HCT116 (cell line): ENCODE results near the gene KRT6A. TPM values are rescaled to one million over a fixed set of nuclear protein-coding genes. Genes with fewer than 3 reads are reported as not detected.
A peak's percentile ranks its signal among the peaks of the same experiment; 100 is the strongest.

Experiments
- ATAC-seq: fragments of 200-7000 bp; cut with Tn5 transposase; 2 replicates; pipeline ENCODE4 v1.9.1; 2020; ENCODE audit warnings: mild to moderate bottlenecking, moderate library complexity
- BruUV-seq: library from RNA; stranded (reverse); fragments of 400-500 nt; replicated peaks from 2 replicates; lab custom pipeline; 2021; lab: Mats Ljungman, UMichigan
- CTCF ChIA-PET: fragments of 300-600 bp; sonication (Branson Sonifier 250); formaldehyde crosslinking; loops from one replicate; lab custom pipeline; 2021; ENCODE audit warnings: antibody characterized with exemption; lab: Charles Lee
- POLR2A ChIA-PET: fragments of 300-600, 350-600 bp; sonication (Branson Sonifier 250); formaldehyde crosslinking; loops from one replicate; lab custom pipeline; 2021; ENCODE audit warnings: antibody characterized with exemption; lab: Charles Lee
- RAD21 ChIA-PET, 2 experiments: fragments of 300-600 bp; sonication (Branson Sonifier 250); formaldehyde crosslinking; loops; one replicate each; lab custom pipeline; 2023; ENCODE audit warnings: low total read pairs in 2 of 2; ENCODE audit not compliant: uncharacterized antibody in 2 of 2, unreplicated experiment in 2 of 2, low non-redundant PET in 1 of 2; lab: Charles Lee
- DNase-seq: peaks from one replicate; pipeline ENCODE4 v3.0.0-alpha.2; 2010; ENCODE audit warnings: low read depth, low spot score
- H2AFZ ChIP-seq: fragments of 200-600 bp; shearing (Covaris generic), sonication (generic); 2 replicates; pipeline ENCODE4 v1.6.1; 2017; ENCODE audit warnings: low read depth, mixed run types, mixed read lengths, antibody characterized with exemption, low read length; ENCODE audit not compliant: poor library complexity, severe bottlenecking
- H3K27ac ChIP-seq: 2 replicates; pipeline ENCODE4 v1.5.1; 2012; ENCODE audit warnings: low read depth, low read length
- H3K27me3 ChIP-seq: fragments of 200-600 bp; sonication (generic); 2 replicates; pipeline ENCODE4 v1.6.1; 2016; ENCODE audit warnings: mixed run types, low read length, mixed read lengths; ENCODE audit not compliant: insufficient read depth
- H3K36me3 ChIP-seq, 2 experiments: fragments of 200-500 bp in 1 of 2; fragments of 200-600 bp in 1 of 2; sonication (Bioruptor generic) in 1 of 2; sonication (generic) in 1 of 2; 2 replicates each; pipeline versions ENCODE4 v1.5.1 to v1.6.1; 2014 to 2016; ENCODE audit warnings: low read length in 2 of 2, inconsistent platforms in 1 of 2, mixed read lengths in 1 of 2, mixed run types in 1 of 2; ENCODE audit not compliant: insufficient read depth in 2 of 2, control insufficient read depth in 1 of 2
- H3K4me1 ChIP-seq, 2 experiments: fragments of 200-600 bp in 1 of 2; sonication (generic) in 1 of 2; 2 replicates each; pipeline versions ENCODE4 v1.5.1 to v1.6.1; 2012 to 2017; ENCODE audit warnings: low read length in 2 of 2, inconsistent platforms in 1 of 2, mild to moderate bottlenecking in 1 of 2, mixed read lengths in 1 of 2, mixed run types in 1 of 2, moderate library complexity in 1 of 2; ENCODE audit not compliant: insufficient read depth in 2 of 2, control insufficient read depth in 1 of 2
- H3K4me2 ChIP-seq: fragments of 200-600 bp; sonication (generic); 2 replicates; pipeline ENCODE4 v1.6.1; 2017; ENCODE audit warnings: mixed run types, low read length, mixed read lengths
- H3K4me3 ChIP-seq, 2 experiments: fragments of 200-600 bp in 1 of 2; sonication (generic) in 1 of 2; replicated peaks in 1 of 2; 2 replicates each; pipeline ENCODE4 v1.5.1; 2011 to 2016; ENCODE audit warnings: low read length in 2 of 2, control low read depth in 1 of 2, low read depth in 1 of 2, mild to moderate bottlenecking in 1 of 2, mixed read lengths in 1 of 2, mixed run types in 1 of 2
- H3K79me2 ChIP-seq: fragments of 200-600 bp; sonication (generic); 2 replicates; pipeline ENCODE4 v1.6.1; 2017; ENCODE audit warnings: mild to moderate bottlenecking, mixed run types, low read length, moderate library complexity, mixed read lengths; ENCODE audit not compliant: insufficient read depth
- H3K9ac ChIP-seq: fragments of 200-600 bp; sonication (generic); 2 replicates; pipeline ENCODE4 v1.6.1; 2016; ENCODE audit warnings: low read length, mixed read lengths
- H3K9me2 ChIP-seq: fragments of 200-600 bp; sonication (generic), shearing (Covaris generic); 2 replicates; pipeline ENCODE4 v1.6.1; 2017; ENCODE audit warnings: mixed run types, mild to moderate bottlenecking, moderate library complexity; ENCODE audit not compliant: insufficient read depth
- H3K9me3 ChIP-seq, 2 experiments: fragments of 200-500 bp in 1 of 2; fragments of 200-600 bp in 1 of 2; sonication (Bioruptor generic) in 1 of 2; sonication (generic) in 1 of 2; 2 replicates each; pipeline ENCODE4 v1.6.1; 2014 to 2017; ENCODE audit warnings: low read length in 2 of 2, mixed read lengths in 2 of 2, inconsistent platforms in 1 of 2, low read depth in 1 of 2, mild to moderate bottlenecking in 1 of 2, mixed run types in 1 of 2, moderate library complexity in 1 of 2; ENCODE audit not compliant: control insufficient read depth in 1 of 2, insufficient read depth in 1 of 2
- H4K20me1 ChIP-seq: fragments of 200-600 bp; sonication (generic), shearing (Covaris generic); 2 replicates; pipeline ENCODE4 v1.6.1; 2017; ENCODE audit warnings: mixed run types, mild to moderate bottlenecking, moderate library complexity; ENCODE audit not compliant: insufficient read depth
- CBX3 ChIP-seq: IDR thresholded peaks from 2 replicates; pipeline ENCODE4 v1.6.1; 2012; ENCODE audit warnings: low read depth
- CEBPB ChIP-seq: IDR thresholded peaks from 2 replicates; pipeline ENCODE4 v1.6.1; 2012; ENCODE audit warnings: low read depth
- CTCF ChIP-seq, 3 experiments: fragments of 200-600 bp in 1 of 3; sonication (generic) in 1 of 3; IDR thresholded peaks in 2 of 3; conservative IDR thresholded peaks in 1 of 3; 2 replicates each; pipeline ENCODE4 v1.5.1; 2012 to 2017; ENCODE audit warnings: low read depth in 2 of 3, low read length in 2 of 3, antibody characterized with exemption in 1 of 3, borderline replicate concordance in 1 of 3, control low read depth in 1 of 3, mild to moderate bottlenecking in 1 of 3, mixed read lengths in 1 of 3, mixed run types in 1 of 3, moderate library complexity in 1 of 3; ENCODE audit not compliant: insufficient read depth in 1 of 3
- EZH2phosphoT487 ChIP-seq: fragments of 200-600 bp; IDR thresholded peaks from 2 replicates; pipeline ENCODE4 v1.6.1; 2018; ENCODE audit warnings: antibody characterized with exemption, borderline replicate concordance
- FOSL1 ChIP-seq: IDR thresholded peaks from 2 replicates; pipeline ENCODE4 v1.6.1; 2012; ENCODE audit warnings: low read depth
- JUND ChIP-seq: IDR thresholded peaks from 2 replicates; pipeline ENCODE4 v1.6.1; 2012
- POLR2AphosphoS5 ChIP-seq: IDR thresholded peaks from 2 replicates; pipeline ENCODE4 v1.6.1; 2011; ENCODE audit warnings: mild to moderate bottlenecking, low read depth, low read length, moderate library complexity
- SIN3A ChIP-seq: IDR thresholded peaks from 2 replicates; pipeline ENCODE4 v1.6.1; 2012; ENCODE audit warnings: low read depth
- SP1 ChIP-seq: IDR thresholded peaks from 2 replicates; pipeline ENCODE4 v1.6.1; 2012; ENCODE audit warnings: low read depth
- SRF ChIP-seq: IDR thresholded peaks from 2 replicates; pipeline ENCODE4 v1.6.1; 2012; ENCODE audit warnings: low read depth
- TCF7L2 ChIP-seq: IDR thresholded peaks from 2 replicates; pipeline ENCODE4 v1.7.0; 2011; ENCODE audit warnings: borderline replicate concordance, inconsistent platforms; ENCODE audit not compliant: insufficient read depth, insufficient read length; ENCODE audit errors: extremely low read depth
- YY1 ChIP-seq: IDR thresholded peaks from 2 replicates; pipeline ENCODE4 v1.6.1; 2011; ENCODE audit warnings: low read length, low read depth, moderate library complexity, mild to moderate bottlenecking; ENCODE audit not compliant: insufficient replicate concordance; ENCODE audit errors: extremely low read depth
- intact Hi-C: fragments of 100-400 bp; cut with micrococcal nuclease; formaldehyde crosslinking; loops from 2 replicates; pipeline ENCODE4 v1.10.0; 2022
- total RNA-seq: library from RNA; stranded (reverse); gene quantifications from one replicate; pipeline ENCODE4 v1.2.1, GENCODE V29; 2021; ENCODE audit not compliant: unreplicated experiment
- TF ChIP-seq, protein P1 (sequence below): IDR thresholded peaks from 2 replicates; pipeline ENCODE4 v1.6.1; 2012; ENCODE audit warnings: low read depth
- TF ChIP-seq, protein P2 (sequence below): IDR thresholded peaks from 2 replicates; pipeline ENCODE4 v1.6.1; 2012

KRT6A gene
- total RNA-seq, 1 experiment from 2014 or later, result 0.66 TPM

- ChIA-PET POLR2A (interaction anchor here (0.5 to 0.7 kb wide), 2 partner anchors 11 to 197 kb away, joined by 3 read pairs; no protein-coding TSS in a partner anchor), RAD21 (no interaction called here), CTCF (no interaction called here)
- no peaks in the 10 kb centered on the region for H3K36me3 ChIP-seq
- DNase-seq (peak; percentile 80), ATAC-seq (peak; percentile 85)
- peak overlapping the region in 1 of 2 experiments; percentile 30; a peak in 1 of 4 replicates for H3K4me3 ChIP-seq
- H3K9me2 ChIP-seq, result no peaks in the 10 kb centered on the region
- no peak overlapping the region for H2AFZ ChIP-seq
- no TSS peak for BruUV-seq
- intact Hi-C loops, result no loop called here
- H3K27me3 ChIP-seq, result no peaks in the 10 kb centered on the region
- H3K79me2 ChIP-seq, result no peaks in the 10 kb centered on the region
- H4K20me1 ChIP-seq, result no peaks in the 10 kb centered on the region
- TF ChIP-seq SRF, result no peak
- peak; percentile 78 for TF ChIP-seq FOSL1
- TF ChIP-seq SIN3A, result peak; percentile 70; the same call in 1 of the 2 replicates
- peak; percentile 31 for TF ChIP-seq TCF7L2
- TF ChIP-seq JUND, result peak; percentile 78
- peak; percentile 70 for TF ChIP-seq SP1
- TF ChIP-seq EZH2phosphoT487, result no peak
- TF ChIP-seq YY1, result peak; percentile 37
- 0 out of 2 replicates have a peak, but pooled peaks have one; percentile 70 for TF ChIP-seq CBX3
- TF ChIP-seq, protein P1, sequence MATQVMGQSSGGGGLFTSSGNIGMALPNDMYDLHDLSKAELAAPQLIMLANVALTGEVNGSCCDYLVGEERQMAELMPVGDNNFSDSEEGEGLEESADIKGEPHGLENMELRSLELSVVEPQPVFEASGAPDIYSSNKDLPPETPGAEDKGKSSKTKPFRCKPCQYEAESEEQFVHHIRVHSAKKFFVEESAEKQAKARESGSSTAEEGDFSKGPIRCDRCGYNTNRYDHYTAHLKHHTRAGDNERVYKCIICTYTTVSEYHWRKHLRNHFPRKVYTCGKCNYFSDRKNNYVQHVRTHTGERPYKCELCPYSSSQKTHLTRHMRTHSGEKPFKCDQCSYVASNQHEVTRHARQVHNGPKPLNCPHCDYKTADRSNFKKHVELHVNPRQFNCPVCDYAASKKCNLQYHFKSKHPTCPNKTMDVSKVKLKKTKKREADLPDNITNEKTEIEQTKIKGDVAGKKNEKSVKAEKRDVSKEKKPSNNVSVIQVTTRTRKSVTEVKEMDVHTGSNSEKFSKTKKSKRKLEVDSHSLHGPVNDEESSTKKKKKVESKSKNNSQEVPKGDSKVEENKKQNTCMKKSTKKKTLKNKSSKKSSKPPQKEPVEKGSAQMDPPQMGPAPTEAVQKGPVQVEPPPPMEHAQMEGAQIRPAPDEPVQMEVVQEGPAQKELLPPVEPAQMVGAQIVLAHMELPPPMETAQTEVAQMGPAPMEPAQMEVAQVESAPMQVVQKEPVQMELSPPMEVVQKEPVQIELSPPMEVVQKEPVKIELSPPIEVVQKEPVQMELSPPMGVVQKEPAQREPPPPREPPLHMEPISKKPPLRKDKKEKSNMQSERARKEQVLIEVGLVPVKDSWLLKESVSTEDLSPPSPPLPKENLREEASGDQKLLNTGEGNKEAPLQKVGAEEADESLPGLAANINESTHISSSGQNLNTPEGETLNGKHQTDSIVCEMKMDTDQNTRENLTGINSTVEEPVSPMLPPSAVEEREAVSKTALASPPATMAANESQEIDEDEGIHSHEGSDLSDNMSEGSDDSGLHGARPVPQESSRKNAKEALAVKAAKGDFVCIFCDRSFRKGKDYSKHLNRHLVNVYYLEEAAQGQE, result no peak
- TF ChIP-seq, protein P2, sequence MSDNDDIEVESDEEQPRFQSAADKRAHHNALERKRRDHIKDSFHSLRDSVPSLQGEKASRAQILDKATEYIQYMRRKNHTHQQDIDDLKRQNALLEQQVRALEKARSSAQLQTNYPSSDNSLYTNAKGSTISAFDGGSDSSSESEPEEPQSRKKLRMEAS, result peak; percentile 71; the same call in 1 of the 2 replicates
- no peak for TF ChIP-seq CTCF (IDR thresholded peaks at IDR 0.05 in 2 of 3, conservative IDR thresholded peaks at IDR 0.05 in 1 of 3; ENCODE audit: borderline replicate concordance in 1 of 3, insufficient read depth in 1 of 3, low read depth in 2 of 3, low read length in 2 of 3)
- TF ChIP-seq CEBPB, result peak; percentile 44; the same call in 1 of the 2 replicates
- TF ChIP-seq POLR2AphosphoS5, result peak; percentile 29; the same call in 1 of the 2 replicates
- H3K4me2 ChIP-seq, result peak overlapping the region; percentile 73
- peaks cover 29 to 78% of the 10 kb centered on the region in 2 experiments for H3K4me1 ChIP-seq
- peak overlapping the region; percentile 80 for H3K27ac ChIP-seq
- H3K9me3 ChIP-seq, result no peaks in the 10 kb centered on the region
- peak overlapping the region; percentile 59 for H3K9ac ChIP-seq
These were observed 3.6 kb upstream of the KRT6A start for GRCh38 chr12:52496590-52497071.
